ENCODE data around the gene GFOD2.

DNA sequence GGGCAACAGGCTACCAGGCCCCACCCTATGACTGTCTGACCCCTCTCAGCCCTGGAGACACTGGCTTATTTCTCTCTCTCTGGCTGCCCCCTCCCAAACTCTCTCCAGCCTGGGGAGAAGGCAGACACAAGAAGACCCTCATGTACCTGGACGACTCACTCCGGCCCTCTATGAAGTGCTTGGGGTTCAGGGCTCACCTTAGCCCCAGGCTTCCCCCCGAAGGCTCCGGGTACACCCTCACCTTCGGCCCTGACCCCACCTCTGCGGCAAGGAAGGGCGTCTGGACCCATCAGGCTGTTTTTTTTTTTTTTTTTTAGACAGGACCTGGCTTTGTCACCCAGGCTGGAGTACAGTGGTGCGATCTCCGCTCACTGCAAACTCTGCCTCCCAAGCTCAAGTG lies 75.1 kb downstream of the GFOD2 start:
- TF ChIP-seq POLR2AphosphoS5 (IDR thresholded peaks at IDR 0.05; ENCODE audit: low read depth, low read length) (no peak), TAF1 (IDR thresholded peaks at IDR 0.05; ENCODE audit: low read depth, low read length) (no peak), POLR2A (IDR thresholded peaks at IDR 0.05; ENCODE audit: low read depth, low read length) (no peak), SPI1 (IDR thresholded peaks at IDR 0.05; ENCODE audit: low read depth, low read length) (no peak), PAX5 (IDR thresholded peaks at IDR 0.05; ENCODE audit: insufficient read depth, low read length, severe bottlenecking) (no peak), POU2F2 (IDR thresholded peaks at IDR 0.05; ENCODE audit: low read depth, low read length) (no peak)
